ENCODE measurements around the gene NUCKS1.

Gene NUCKS1, protein sequence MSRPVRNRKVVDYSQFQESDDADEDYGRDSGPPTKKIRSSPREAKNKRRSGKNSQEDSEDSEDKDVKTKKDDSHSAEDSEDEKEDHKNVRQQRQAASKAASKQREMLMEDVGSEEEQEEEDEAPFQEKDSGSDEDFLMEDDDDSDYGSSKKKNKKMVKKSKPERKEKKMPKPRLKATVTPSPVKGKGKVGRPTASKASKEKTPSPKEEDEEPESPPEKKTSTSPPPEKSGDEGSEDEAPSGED

DNA sequence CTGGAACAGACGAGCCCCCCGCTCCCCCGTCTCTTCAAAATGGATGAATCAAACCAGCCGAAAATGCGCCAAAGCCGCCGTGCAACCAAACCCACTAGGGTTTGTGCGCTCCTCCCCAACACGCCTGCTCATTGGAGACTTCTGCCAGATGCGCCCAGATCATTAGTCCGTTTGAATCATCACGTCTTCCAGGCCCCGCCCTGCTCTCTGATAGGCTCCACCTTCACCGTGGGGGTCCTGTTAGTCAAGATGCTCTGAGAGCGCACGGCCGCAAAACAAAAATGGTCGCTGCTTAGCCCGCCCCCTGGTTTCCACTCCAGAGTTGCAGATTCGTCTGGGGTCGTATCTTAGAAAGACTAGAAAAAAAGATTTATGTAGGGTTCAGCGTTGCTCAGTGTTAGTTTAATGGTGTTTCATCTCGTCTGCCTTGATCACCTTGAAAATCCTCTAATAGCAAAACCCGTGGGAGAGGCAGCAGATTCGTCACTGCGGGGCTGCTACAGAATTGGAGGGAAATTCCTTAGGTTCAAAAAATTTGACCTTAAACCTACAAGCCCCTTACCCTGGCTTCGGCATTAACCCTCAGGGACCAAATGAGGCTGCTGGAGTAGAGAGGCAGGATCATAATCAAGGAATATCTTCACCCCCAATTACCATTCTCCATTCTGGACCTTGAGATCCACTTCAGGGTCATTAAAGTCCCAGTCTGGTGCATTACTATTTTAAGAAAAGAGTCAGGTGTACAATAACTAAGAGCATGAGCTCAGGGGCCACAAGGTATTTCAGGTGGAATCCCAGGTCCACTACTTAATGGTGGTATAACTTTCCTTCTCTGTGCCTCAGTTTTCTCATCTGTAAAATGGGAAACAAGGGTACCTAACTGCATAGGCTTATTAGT is at the start of gene NUCKS1:
Gene NUCKS1 (minus strand): TSS at position 45 of the 898 bp plus-strand sequence. CDS start 209 bp downstream, outside the sequence.
- DNase-seq (ENCODE audit: low read depth in 2 of 2), result peak; percentile 87 to 92

DNA sequence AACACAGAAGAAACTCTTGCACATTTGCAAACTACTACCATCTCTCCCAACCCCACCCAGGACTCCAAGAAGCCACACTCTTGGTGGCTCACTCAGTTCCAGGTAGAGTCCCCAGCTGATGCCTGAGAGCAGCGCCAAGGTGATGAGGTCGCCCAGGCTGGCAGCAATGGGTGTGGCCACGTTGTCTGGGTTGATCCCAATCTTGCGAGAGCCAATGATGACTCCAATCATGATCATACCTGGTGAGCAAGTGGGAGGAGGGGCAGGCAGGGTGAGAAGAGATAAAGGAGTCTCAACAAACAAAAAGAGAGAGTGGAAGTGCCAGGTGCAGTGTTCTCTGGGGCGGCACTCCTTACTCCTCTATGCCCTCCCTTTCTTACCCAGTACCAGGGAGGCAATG is 48.6 kb upstream of the NUCKS1 start:
- no peak for DNase-seq (ENCODE audit: low read depth in 2 of 2)

DNA sequence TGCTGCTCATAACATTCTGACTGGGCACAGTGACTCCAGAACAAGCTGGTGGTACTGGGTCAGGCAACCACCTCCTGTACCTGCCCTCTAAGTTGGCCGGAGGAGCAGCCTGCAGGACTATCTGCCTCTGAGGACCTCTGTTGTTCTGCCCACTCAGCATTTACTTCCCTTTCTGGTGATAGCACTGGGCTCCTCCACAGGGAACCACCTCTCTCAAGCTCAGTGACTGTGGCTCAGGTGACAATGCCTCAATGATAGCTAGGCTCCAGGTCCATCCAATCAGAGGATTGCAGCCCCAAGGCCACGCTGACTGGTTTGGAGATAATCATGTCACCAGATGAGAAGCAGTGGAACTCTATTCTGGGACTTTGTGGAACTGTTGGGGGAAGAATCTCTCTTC is 47.2 kb upstream of the NUCKS1 start:
- no peak for DNase-seq (ENCODE audit: low read depth in 2 of 2)

DNA sequence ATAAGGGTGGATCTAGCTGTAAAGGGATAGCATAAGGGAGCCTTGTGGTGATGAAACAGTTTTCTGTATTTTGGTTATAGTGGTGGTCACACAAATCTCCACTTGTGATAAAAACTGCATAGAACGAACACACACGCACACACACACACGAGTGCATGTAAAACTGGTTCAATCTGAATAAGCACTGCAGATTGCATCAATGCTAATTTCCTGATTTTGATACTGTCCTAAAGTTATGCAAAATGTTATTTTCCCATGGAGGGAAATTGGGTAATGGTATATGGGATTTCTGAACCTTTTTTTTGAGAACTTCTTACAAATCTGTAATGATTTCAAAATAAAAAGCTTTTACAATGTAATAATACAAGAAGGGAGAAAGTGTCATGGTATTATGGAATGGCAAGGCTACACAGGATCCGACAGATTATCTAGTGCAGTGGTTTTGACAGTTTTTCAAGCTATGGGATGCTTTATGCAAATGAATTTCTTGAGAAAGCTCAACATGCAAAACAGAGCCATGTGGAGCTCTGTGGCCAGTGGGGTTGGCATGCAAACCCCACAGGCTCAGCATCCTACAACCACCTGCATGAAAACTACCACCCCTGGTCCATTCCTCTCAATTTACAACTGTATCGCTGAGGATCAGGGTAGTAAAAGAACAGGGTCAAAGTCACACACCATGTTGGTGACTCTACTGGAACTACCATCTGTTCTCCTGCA is 44.2 kb upstream of the NUCKS1 start:
- no peak for DNase-seq (ENCODE audit: low read depth in 2 of 2)

DNA sequence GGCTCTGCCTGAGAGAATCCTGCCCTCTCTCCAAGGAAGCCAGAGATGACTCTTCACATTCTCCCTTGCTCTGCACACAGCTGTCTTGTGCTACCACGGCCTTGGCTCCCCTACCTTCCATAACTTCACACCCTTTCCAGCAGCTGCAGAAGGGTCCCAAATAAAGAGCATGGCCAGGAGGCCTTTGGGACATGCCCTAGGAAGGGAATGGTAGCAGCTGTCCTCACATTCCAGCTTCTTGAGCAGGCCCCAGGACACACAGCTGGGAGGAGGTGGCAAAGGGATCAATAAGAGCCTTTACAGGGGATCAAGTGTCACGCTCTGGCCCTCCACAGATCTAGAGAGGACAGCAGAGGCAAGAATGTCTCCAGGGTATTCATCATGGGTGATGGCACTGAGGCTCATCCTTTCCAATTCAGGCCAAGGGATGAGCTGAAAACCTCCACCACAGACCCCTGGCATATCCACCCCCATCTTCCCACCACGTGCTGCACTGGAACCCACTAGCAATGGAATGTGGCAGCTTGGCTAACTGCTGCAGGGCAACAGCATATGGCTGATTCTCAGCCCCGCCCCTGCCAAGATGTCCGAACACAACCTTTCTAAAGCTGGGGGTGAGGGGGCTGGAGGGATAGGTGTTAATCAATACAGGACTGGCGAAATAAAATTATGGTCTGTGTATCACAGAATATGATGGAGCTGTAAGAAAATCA is 43.1 kb upstream of the NUCKS1 start:
- DNase-seq (ENCODE audit: low read depth in 2 of 2), result no peak

DNA sequence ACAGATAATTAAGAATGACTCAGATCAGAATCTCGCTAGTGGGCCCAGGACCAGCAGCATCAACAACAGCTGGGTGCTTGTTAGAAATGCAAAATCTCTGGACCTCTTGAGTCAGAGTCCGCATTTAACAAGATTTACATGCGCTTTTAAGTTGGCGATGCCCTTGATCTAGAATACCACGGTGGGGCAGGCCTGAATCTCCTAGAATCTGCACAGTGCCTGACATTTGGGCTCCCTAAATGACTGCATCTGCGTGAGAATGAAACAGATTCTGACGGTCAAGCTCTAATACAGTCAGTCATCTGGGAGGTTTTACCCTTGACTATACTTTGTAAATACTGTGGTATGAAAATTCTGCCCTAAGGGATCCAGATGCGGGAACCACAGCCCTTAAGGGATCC is 42.5 kb upstream of the NUCKS1 start:
- no peak for DNase-seq (ENCODE audit: low read depth in 2 of 2)

DNA sequence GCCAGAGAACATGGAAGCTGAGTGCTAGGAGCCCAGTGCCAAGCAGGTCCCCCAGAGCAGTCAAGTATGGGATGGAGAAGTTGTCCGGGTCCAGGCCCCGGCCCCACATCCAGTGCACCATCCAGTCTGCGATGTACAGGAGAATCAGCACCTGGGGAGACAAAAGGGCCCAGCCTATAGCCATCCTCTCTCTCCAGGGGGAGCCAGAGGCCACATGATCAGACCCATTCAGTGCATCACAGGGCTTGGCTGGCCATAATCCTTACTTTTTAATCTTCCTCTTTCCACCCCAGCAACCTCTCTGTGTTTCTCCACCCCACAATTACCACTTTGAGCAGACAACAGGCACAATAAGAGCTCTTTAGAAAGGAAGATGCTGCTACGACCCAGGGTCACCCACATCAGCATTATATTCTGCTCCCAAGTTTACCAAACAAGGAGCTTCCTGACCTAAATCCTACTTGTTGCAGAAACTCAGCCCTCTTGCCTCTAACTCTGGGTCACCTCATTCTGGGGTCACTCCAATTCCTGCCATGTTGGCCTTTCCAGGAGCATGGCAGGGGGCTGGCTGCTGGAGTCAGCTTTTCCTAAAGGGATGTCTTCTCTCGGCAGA is 41.7 kb upstream of the NUCKS1 start:
- peak; percentile 44 to 50 for DNase-seq (ENCODE audit: low read depth in 2 of 2)

DNA sequence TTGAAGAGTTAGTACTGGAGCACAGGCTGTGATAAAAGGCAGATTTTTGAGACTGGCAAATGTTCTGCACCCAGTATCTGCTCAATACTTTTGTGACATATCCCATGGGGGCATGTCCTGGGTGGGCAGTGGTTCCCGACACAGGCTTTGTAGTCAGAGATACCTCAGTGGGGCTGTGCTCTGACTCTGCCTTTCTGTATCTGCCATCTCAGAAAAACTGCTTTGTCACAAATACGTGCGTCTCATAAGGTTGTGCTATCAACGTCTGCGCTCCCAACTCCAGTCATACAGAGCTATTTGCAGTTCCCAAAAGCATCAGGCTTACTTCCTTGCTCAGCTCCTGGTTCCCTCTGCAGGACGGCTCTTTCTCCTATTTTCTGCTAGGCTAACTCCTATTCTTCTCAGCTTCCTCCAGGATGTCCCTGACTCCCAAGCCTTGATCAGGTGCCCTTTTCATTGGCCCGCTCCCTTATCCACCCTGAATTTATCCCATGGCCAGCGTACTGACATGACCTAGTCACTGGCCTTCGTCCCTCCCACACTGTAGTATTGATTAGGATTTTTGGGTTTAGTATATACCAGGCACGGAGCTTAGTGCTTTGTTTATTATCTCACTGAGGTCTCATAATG is 37.4 kb upstream of the NUCKS1 start:
- no peak for DNase-seq (ENCODE audit: low read depth in 2 of 2)

DNA sequence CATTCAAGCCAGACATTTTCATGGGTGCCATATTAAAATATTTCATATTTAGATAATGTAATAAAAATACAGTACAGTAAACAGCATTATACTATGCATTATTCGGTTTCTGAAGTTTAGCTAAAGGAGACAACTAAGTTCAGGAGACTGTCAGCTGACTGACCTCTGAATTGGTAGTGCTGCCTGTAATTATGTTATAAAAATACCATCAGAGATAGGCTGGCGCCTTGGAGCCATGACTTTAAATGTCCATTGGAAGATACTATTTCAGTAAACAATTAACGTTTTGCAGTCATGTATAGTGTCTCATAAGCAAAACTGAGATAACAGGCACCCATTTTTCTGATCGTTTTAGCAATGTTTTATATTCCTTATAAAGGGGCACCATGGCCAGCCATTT is 36.6 kb upstream of the NUCKS1 start:
- no peak for DNase-seq (ENCODE audit: low read depth in 2 of 2)

DNA sequence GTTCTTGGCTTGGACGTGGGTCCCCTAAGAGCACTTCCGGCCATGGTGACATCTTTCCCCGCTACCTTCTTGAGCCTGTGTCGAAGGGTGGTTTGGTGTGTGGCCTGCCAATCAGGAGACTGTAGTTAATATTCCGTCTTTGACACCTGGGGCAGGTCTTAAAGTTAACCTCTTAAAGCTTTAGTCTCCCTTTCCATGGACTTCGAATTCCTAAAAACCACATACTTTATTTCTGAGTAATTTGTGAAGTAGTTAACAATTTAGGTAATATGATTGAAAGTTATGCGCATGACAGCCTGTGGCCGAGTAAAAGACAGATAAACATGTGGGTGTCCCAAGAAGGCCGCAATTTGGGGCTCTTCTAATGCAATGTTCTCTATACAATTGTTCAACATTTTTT is 35.5 kb upstream of the NUCKS1 start:
- DNase-seq (ENCODE audit: low read depth in 2 of 2), result no peak

DNA sequence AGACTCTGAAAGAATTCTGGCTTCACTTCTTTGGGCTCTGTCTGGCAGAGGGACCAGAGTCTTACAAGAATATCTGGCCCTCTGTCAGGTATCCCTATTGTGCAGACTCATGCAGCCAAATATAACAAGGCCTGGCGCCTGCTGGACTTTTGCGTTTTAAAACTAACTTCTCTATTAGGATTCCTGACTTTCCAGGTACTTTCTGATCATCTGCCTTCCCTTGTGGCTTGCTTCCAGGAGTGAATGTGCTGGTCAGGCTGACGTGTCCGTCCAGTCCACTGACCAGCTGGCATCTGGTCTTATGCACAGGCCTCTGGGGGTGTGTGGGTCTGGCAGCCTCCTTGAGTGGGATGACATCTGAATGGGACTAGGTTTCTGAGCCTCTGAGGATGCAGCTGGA is 33.9 kb upstream of the NUCKS1 start:
- DNase-seq (ENCODE audit: low read depth in 2 of 2), result no peak

DNA sequence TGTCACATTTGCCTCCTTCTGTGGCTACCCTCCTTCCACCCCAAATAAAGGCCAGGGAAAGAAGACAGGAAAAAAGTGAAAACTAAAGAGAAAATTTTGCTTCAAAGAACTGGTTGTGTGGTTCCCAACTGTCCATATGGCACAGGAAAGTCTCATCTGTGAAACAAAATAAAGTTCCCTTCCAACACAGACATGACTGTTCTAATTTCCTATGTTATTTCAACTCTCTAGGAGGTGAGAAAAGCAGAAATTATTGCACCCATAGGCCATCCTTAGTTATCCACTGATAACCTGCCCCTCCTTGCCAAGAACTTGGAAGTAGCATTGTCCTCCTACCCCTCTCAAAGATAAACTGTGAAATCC is 33.4 kb upstream of the NUCKS1 start:
- no peak for DNase-seq (ENCODE audit: low read depth in 2 of 2)

DNA sequence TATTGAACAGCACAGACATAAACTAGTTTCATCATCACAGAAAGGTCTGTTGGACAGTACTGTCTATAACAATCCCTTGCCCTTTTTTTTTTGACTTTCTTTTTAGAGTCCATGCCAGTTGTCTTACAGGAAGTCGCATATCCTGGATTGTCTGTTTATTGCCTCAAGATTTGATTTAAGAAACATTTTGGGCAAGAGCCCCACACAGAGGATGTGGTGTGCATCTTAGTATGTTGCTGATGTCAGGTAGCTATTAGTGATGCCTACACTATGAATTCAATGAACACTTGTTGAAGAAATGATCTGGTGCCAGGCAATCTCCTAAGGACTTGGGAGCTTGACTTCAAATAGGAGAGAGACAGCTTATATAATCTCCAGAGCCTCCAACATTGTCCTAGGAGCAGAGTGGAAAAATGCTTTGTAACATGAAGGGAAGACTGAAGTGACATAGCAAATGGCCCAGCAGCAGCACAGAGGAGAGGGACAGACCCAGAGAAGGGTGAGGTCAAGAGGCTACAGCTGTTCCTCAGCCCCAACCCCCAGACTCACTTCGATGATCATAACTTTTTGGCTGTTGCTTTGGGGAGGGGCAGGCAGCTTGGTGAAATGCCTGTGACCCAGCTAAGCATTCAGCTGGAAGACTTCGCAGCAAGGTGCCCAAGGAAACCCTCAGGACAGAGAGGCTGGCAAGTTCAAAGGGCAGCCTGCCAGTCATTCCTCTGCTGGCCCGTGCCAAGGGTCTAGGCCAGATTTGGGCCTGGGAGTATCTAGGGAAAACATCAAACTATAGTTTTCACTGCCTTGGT is 32.8 kb upstream of the NUCKS1 start:
- DNase-seq (ENCODE audit: low read depth in 2 of 2), result no peak

DNA sequence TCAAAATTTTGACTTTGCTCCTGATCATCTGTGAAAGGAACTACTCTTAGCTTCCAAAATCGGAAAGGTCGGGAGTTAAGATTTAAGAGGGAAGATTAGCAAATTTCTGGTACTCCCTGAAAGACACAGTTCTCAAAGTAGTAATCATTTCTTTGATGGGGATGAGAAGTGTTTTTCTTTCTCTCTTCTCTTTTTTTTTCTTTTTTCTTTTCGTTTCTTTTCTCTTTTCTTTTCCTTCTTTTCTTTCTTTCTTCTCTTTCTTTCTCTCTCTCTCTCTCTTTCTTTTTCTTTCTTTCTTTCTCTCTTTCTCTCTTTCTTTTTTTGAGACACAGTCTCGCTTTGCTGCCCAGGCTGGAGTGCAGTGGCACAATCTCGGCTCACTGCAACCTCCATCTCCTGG is 30.4 kb upstream of the NUCKS1 start:
- DNase-seq (ENCODE audit: low read depth in 2 of 2), result no peak

DNA sequence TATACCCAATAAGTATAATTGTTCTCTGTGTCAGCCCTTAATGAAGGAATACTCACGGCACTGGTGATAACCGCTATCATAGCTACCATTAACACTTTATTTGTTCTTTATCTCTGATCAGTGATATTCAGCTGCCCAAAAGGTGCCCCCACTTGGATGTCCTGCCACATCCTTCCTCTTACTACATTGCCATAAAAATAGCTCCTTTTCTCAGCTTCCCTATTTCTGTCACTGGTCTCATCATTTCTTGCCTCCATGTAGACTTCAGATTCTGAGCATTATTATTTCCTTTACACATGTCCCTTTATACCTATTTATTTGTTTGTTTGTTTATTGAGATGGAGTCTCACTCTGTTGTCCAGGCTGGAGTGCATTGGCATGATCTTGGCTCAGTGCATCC is 28.0 kb upstream of the NUCKS1 start:
- DNase-seq (ENCODE audit: low read depth in 2 of 2), result no peak

DNA sequence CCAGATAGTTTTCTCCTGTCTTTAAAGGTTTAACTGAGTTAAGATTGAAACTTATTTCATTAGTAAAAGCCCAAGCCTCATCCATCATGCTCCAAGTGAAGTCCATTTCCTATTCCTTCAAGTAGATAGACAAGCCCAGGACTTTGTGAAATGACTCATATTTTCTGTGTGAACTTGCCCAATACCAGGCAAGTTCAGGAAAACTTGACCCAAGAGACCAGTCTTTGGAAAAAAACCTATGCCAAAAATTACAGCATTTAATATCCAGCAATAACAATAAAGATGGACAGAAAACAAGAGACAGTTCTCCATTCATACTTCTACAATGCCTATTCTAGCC is 25.7 kb upstream of the NUCKS1 start:
- DNase-seq (ENCODE audit: low read depth in 2 of 2), result no peak

DNA sequence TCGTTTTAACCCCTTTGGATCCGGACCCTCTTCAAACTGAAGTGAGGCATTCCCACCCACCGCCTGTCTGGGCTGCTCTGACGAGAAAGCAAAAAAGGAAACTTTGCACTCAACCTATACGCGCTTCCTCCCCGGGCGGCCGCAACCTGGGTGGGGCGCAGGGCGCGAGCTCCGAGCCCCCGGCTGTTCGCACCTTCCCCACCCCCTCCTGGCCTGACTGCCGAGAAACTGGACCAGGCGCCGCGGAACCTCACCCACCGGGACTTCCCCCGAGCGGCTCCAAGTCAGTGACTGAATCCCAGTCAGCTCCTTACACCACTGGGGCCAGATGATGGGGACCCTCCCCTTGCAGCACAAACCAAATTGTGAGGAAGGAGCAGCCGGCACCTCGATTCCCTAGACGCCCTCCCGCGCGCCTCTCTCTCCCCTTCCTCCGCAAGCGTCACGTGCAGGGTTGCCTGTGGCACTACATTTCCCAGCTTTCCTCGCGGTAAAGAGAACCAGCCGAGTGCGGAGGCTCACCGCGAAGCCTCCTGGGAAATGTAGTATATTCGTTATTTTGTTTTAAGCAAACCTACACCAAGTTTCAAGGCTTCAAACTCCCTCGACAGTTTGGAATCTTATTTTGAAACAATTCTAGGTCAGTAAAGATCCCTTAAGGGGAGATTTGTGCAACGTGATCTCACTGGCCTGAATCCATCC is 25.2 kb upstream of the NUCKS1 start, which contains the start of gene RAB29:
Gene RAB29 (minus strand): TSS at position 468 of the 702 bp plus-strand sequence. CDS start 526 bp downstream, outside the sequence.
- DNase-seq (ENCODE audit: low read depth in 2 of 2), result peak; percentile 64 to 72

DNA sequence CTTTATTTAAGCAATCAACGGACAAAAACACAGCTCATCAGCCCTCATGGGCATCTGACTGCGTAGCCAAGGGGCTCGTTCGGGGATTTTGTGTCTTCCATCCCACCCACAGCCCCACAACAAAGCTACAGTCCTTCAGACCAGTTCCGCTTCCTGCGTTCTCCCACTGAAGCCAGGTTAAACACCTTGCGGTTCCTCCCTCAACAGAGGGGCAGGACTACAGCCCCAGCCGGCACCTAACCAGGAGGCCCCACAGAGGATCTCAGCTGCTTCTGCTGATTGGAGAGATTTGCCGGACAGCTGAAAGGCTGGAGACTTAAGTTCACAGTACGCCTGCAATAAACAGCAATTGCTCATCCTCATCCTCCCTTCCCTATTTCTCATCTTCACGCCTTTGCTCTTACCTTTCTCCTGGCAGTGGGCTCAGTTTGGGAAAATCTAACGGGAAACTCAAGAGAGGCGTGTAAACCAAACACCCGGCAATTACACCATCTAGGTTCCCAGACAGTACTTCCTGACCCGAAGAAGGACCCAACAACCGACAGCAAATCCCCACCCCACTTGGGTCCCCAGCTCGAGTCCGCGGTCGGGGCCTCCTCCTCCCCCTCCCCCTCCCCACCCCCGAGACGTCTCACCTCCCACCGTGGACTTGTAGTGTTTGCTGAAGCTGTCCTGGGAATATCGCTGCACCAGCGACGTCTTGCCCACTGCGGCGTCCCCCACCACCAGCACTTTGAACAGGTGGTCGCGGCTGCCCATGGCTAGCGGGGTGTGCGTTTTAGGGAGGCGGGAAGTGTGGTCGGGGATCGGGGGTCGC is 24.4 kb upstream of the NUCKS1 start:
- DNase-seq (ENCODE audit: low read depth in 2 of 2), result peak in 1 of 2 donors; percentile 17

DNA sequence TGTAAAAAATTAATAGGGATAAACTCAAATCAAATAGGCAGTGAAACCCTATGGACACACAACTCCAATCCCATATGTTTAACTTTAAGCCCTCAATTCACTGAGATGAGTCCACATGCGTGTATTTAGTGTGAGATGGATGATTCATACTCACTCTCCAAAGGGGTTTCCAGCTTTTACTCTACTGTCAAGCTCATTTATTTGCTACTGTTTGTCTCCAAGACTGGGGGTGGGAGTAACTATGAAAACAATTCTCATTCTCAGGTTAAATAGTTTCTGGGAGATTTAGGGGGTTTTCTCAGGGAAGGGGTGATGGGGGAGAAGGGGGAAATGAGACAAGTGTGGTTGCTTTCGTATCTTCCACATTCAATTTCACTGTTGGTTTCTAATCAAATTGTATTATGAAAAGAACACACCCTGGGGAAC is 22.6 kb upstream of the NUCKS1 start:
- DNase-seq (ENCODE audit: low read depth in 2 of 2), result no peak

Measured in stimulated activated CD4-positive, alpha-beta T cell treated with anti-CD3 and anti-CD28 coated beads, Interleukin-1b, Interleukin-23, amount 100 ng/mL, for 4 hours (primary cell).